Measurements from ENCODE around the gene ADAMTS17.

Gene ADAMTS17

GRCh38 chr15:99923711-99924110 is 418.1 kb downstream of the ADAMTS17 start:
- Histone ChIP-seq H3K9ac (ENCODE audit: low read length) (no peak overlapping the region), H3K9me3 (ENCODE audit: control insufficient read depth, insufficient read depth, low read depth, low read length) (no peaks in the 10 kb centered on the region), H3K36me3 (ENCODE audit: control insufficient read depth, insufficient read depth, low read length) (no peaks in the 10 kb centered on the region), H3K4me3 (ENCODE audit: low read depth, low read length) (no peak overlapping the region), H3K4me1 (ENCODE audit: control insufficient read depth, insufficient read depth, low read length) (no peaks in the 10 kb centered on the region), H3K27me3 (ENCODE audit: control insufficient read depth, insufficient read depth, low read length) (peaks cover 30% of the 10 kb centered on the region), H3K27ac (ENCODE audit: low read depth, low read length) (no peak overlapping the region)

Data from HUES6 (cell line).